ENCODE measurements around the gene PRKCD. TPM values are rescaled to one million over a fixed set of nuclear protein-coding genes. Genes with fewer than 3 reads are reported as not detected.

PRKCD gene
- 10 to 100 TPM; 19.9 to 23.5 TPM for total RNA-seq

GRCh38 chr3:53160660-53161449, at the start of gene PRKCD:
Gene PRKCD (plus strand): TSS chr3:53161209. CDS start chr3:53178423, 17,214 bp downstream.
- ChIA-PET POLR2A (no interaction called here), CTCF (interaction anchor here (0.6 to 1.8 kb wide), 12 partner anchors 11 to 434 kb away, joined by 3 to 7 read pairs (median 4); no protein-coding TSS in a partner anchor)
- H3K36me3 Mint-ChIP-seq (ENCODE audit: low read depth): no peaks in the 10 kb centered on the region
- H3K9me3 Mint-ChIP-seq: no peaks in the 10 kb centered on the region
- peaks cover 22% of the 10 kb centered on the region for H3K4me1 Mint-ChIP-seq
- peak within 1 kb of the TSS; percentile 87 for H3K27ac Mint-ChIP-seq
- H3K4me3 Mint-ChIP-seq: peak within 1 kb of the TSS; percentile 79
- H3K27me3 Mint-ChIP-seq: peaks cover 36% of the 10 kb centered on the region
- peak; percentile 77 for DNase-seq

- Mint-ChIP-seq H3K4me1 (peaks cover 42% of the 10 kb centered on the region), H3K27ac (peak overlapping the region; percentile 25), H3K9me3 (peaks cover 3% of the 10 kb centered on the region), H3K36me3 (ENCODE audit: low read depth) (peaks cover 28% of the 10 kb centered on the region), H3K27me3 (no peaks in the 10 kb centered on the region), H3K4me3 (no peak overlapping the region)
- no peak for DNase-seq
- ChIA-PET POLR2A (no interaction called here), CTCF (interaction anchor here (0.6 to 3.8 kb wide), 5 partner anchors 16 to 529 kb away, joined by 3 to 25 read pairs (median 5); no protein-coding TSS in a partner anchor)
Measured at GRCh38 chr3:53111822-53112221, 49.2 kb upstream of the PRKCD start.

- H3K4me3 Mint-ChIP-seq: no peak overlapping the region
- no peaks in the 10 kb centered on the region for H3K27me3 Mint-ChIP-seq
- no peak overlapping the region for H3K27ac Mint-ChIP-seq
- no peak for DNase-seq
- ChIA-PET CTCF (interaction anchor here (0.9 to 3.3 kb wide), 9 partner anchors 10 to 83 kb away, joined by 3 to 28 read pairs (median 4); no protein-coding TSS in a partner anchor), POLR2A (no interaction called here)
- H3K4me1 Mint-ChIP-seq: peaks cover 30% of the 10 kb centered on the region
- H3K36me3 Mint-ChIP-seq (ENCODE audit: low read depth): peaks cover 32% of the 10 kb centered on the region
- H3K9me3 Mint-ChIP-seq: peaks cover 3% of the 10 kb centered on the region
Measured at GRCh38 chr3:53113293-53114010, 47.6 kb upstream of the PRKCD start.

GRCh38 chr3:53114011-53114400, 47.0 kb upstream of the PRKCD start:
- H3K4me3 Mint-ChIP-seq: no peak overlapping the region
- H3K27ac Mint-ChIP-seq: no peak overlapping the region
- no peaks in the 10 kb centered on the region for H3K27me3 Mint-ChIP-seq
- H3K36me3 Mint-ChIP-seq (ENCODE audit: low read depth): peaks cover 31% of the 10 kb centered on the region
- ChIA-PET CTCF (interaction anchor here (0.7 to 3.3 kb wide), 15 partner anchors 9 to 84 kb away, joined by 3 to 28 read pairs (median 5); no protein-coding TSS in a partner anchor), POLR2A (no interaction called here)
- H3K9me3 Mint-ChIP-seq: peaks cover 2% of the 10 kb centered on the region
- H3K4me1 Mint-ChIP-seq: peaks cover 25% of the 10 kb centered on the region
- peak; percentile 89 for DNase-seq

- Mint-ChIP-seq H3K27ac (no peak overlapping the region), H3K4me1 (peaks cover 20% of the 10 kb centered on the region), H3K27me3 (no peaks in the 10 kb centered on the region), H3K36me3 (ENCODE audit: low read depth) (peaks cover 27% of the 10 kb centered on the region), H3K9me3 (no peaks in the 10 kb centered on the region), H3K4me3 (no peak overlapping the region)
- ChIA-PET CTCF (interaction anchor here (0.7 to 3.3 kb wide), 15 partner anchors 9 to 83 kb away, joined by 3 to 28 read pairs (median 5); no protein-coding TSS in a partner anchor), POLR2A (no interaction called here)
- no peak for DNase-seq
Measured at GRCh38 chr3:53114412-53115074, 46.5 kb upstream of the PRKCD start.

- Mint-ChIP-seq H3K36me3 (ENCODE audit: low read depth) (peaks cover 33% of the 10 kb centered on the region), H3K27me3 (no peaks in the 10 kb centered on the region), H3K4me1 (peaks cover 4% of the 10 kb centered on the region), H3K9me3 (no peaks in the 10 kb centered on the region), H3K4me3 (no peak overlapping the region), H3K27ac (no peak overlapping the region)
- POLR2A ChIA-PET: no interaction called here
- CTCF ChIA-PET: interaction anchor here (0.7 to 3.3 kb wide), 5 partner anchors 10 to 79 kb away, joined by 3 to 28 read pairs (median 5); no protein-coding TSS in a partner anchor
- no peak for DNase-seq
Measured at GRCh38 chr3:53116956-53117355, 44.1 kb upstream of the PRKCD start.

- Mint-ChIP-seq H3K27ac (no peak overlapping the region), H3K36me3 (ENCODE audit: low read depth) (peaks cover 59% of the 10 kb centered on the region), H3K4me3 (no peak overlapping the region), H3K27me3 (no peaks in the 10 kb centered on the region), H3K4me1 (peaks cover 2% of the 10 kb centered on the region), H3K9me3 (no peaks in the 10 kb centered on the region)
- POLR2A ChIA-PET: no interaction called here
- CTCF ChIA-PET: interaction anchor here (1.0 to 1.9 kb wide), 2 partner anchors 9 to 75 kb away, joined by 7 to 12 read pairs; no protein-coding TSS in a partner anchor
- DNase-seq: no peak
Measured at GRCh38 chr3:53120336-53120735, 40.7 kb upstream of the PRKCD start.

- POLR2A ChIA-PET: no interaction called here
- Mint-ChIP-seq H3K27ac (no peak overlapping the region), H3K4me1 (peaks cover 4% of the 10 kb centered on the region), H3K4me3 (no peak overlapping the region), H3K36me3 (ENCODE audit: low read depth) (peaks cover 64% of the 10 kb centered on the region), H3K27me3 (no peaks in the 10 kb centered on the region), H3K9me3 (no peaks in the 10 kb centered on the region)
- no peak for DNase-seq
- CTCF ChIA-PET: interaction anchor here (0.6 to 2.3 kb wide), 5 partner anchors 8 to 59 kb away, joined by 3 to 12 read pairs (median 3); no protein-coding TSS in a partner anchor
Measured at GRCh38 chr3:53122255-53122932, 38.6 kb upstream of the PRKCD start.

GRCh38 chr3:53122933-53123305, 38.1 kb upstream of the PRKCD start:
- no peaks in the 10 kb centered on the region for H3K27me3 Mint-ChIP-seq
- H3K36me3 Mint-ChIP-seq (ENCODE audit: low read depth): peaks cover 61% of the 10 kb centered on the region
- ChIA-PET POLR2A (no interaction called here), CTCF (interaction anchor here (0.6 to 2.3 kb wide), 5 partner anchors 9 to 59 kb away, joined by 3 to 12 read pairs (median 3); no protein-coding TSS in a partner anchor)
- no peak overlapping the region for H3K27ac Mint-ChIP-seq
- H3K4me3 Mint-ChIP-seq: no peak overlapping the region
- DNase-seq: no peak
- no peaks in the 10 kb centered on the region for H3K9me3 Mint-ChIP-seq
- H3K4me1 Mint-ChIP-seq: peaks cover 4% of the 10 kb centered on the region

GRCh38 chr3:53123510-53123909, 37.5 kb upstream of the PRKCD start:
- Mint-ChIP-seq H3K27me3 (no peaks in the 10 kb centered on the region), H3K36me3 (ENCODE audit: low read depth) (peaks cover 55% of the 10 kb centered on the region), H3K4me1 (peaks cover 8% of the 10 kb centered on the region), H3K27ac (no peak overlapping the region), H3K4me3 (no peak overlapping the region), H3K9me3 (no peaks in the 10 kb centered on the region)
- CTCF ChIA-PET: interaction anchor here (1.3 to 2.3 kb wide), 2 partner anchors 9 to 11 kb away, joined by 3 to 12 read pairs; no protein-coding TSS in a partner anchor
- POLR2A ChIA-PET: no interaction called here
- DNase-seq: no peak

GRCh38 chr3:53123953-53124352, 37.1 kb upstream of the PRKCD start:
- POLR2A ChIA-PET: no interaction called here
- CTCF ChIA-PET: interaction anchor here (1.3 to 2.3 kb wide), 2 partner anchors 10 kb away, joined by 3 to 12 read pairs; no protein-coding TSS in a partner anchor
- DNase-seq: no peak
- H3K4me3 Mint-ChIP-seq: no peak overlapping the region
- H3K4me1 Mint-ChIP-seq: peaks cover 11% of the 10 kb centered on the region
- no peaks in the 10 kb centered on the region for H3K9me3 Mint-ChIP-seq
- no peak overlapping the region for H3K27ac Mint-ChIP-seq
- H3K27me3 Mint-ChIP-seq: no peaks in the 10 kb centered on the region
- peaks cover 54% of the 10 kb centered on the region for H3K36me3 Mint-ChIP-seq (ENCODE audit: low read depth)

- H3K27ac Mint-ChIP-seq: no peak overlapping the region
- no peaks in the 10 kb centered on the region for H3K9me3 Mint-ChIP-seq
- DNase-seq: no peak
- H3K4me1 Mint-ChIP-seq: peaks cover 28% of the 10 kb centered on the region
- CTCF ChIA-PET: interaction anchor here (0.6 to 1.4 kb wide), 2 partner anchors 10 to 201 kb away, joined by 3 read pairs; no protein-coding TSS in a partner anchor
- peaks cover 36% of the 10 kb centered on the region for H3K36me3 Mint-ChIP-seq (ENCODE audit: low read depth)
- no peak overlapping the region for H3K4me3 Mint-ChIP-seq
- POLR2A ChIA-PET: no interaction called here
- H3K27me3 Mint-ChIP-seq: no peaks in the 10 kb centered on the region
Measured at GRCh38 chr3:53126601-53127000, 34.4 kb upstream of the PRKCD start.
